ENCODE data around the gene BAIAP3.

Gene BAIAP3

DNA sequence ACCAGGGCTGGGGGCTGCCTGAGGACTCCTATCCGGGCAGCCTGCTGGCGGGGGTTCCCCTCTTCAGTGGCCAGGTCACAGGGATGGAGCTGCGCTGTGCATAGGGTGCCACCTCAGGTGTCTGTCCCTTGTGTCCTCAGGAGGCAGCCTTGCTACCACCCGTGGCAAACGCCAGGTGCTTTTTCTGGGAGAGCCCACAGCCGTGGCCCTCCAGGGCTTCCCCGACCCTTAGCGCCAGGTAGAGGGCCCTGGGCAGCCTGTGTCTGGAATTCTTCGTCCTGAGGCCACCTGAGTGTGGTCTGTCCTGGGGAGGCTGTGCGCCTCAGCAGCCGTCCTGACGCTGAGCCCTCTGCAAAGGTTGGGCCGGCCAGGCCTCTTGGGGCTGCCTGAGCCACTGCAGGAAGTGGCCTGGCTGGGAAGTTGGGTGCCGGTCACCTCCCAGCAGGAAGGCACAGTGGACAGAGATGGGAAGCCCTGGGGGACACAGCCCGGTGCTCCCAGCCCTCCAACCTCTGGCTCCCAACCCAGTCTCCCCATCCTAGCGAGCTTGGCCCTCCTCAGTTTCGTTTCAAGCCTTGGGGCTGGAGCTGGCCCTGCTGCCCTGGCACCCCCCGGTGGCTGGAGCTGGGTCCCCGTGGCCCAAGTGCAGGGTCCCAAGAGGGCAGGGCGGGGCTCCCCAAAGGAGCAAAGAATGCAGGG is 7.6 kb upstream of the BAIAP3 start:
- no peak overlapping the region for H3K4me3 ChIP-seq (ENCODE audit: low read depth in 1 of 2, low read length in 2 of 2)
- H2AFZ ChIP-seq (ENCODE audit: low read depth, low read length): no peak overlapping the region
- ATAC-seq (ENCODE audit: insufficient read depth, low read depth) (peak; percentile 32; the same call in 2 of the 3 replicates), DNase-seq (no peak)
- H4K20me1 ChIP-seq (ENCODE audit: insufficient read depth, low read length): peaks cover 48% of the 10 kb centered on the region
- H3K9me3 ChIP-seq (ENCODE audit: insufficient read depth, low read length, severe bottlenecking): no peaks in the 10 kb centered on the region
- H3K4me1 ChIP-seq (ENCODE audit: insufficient read depth, low read length): no peaks in the 10 kb centered on the region
- H3K4me2 ChIP-seq (ENCODE audit: insufficient read depth, low read length): no peak overlapping the region
- no peak overlapping the region for H3K27ac ChIP-seq (ENCODE audit: low read length)
- H3K36me3 ChIP-seq (ENCODE audit: insufficient read depth, low read length): peaks cover 45% of the 10 kb centered on the region
- no peaks in the 10 kb centered on the region for H3K27me3 ChIP-seq (ENCODE audit: insufficient read depth, low read length, poor library complexity)
- TF ChIP-seq EZH2 (IDR thresholded peaks at IDR 0.05; ENCODE audit: borderline replicate concordance, low read depth, low read length, severe bottlenecking) (no peak), CTCF (IDR thresholded peaks at IDR 0.05; ENCODE audit: borderline replicate concordance, extremely low read depth, low read length, poor library complexity, severe bottlenecking) (no peak)
- H3K79me2 ChIP-seq (ENCODE audit: insufficient read depth, low read length): peaks cover 3% of the 10 kb centered on the region; the same call in 1 of the 2 replicates
- H3K9ac ChIP-seq (ENCODE audit: low read depth, low read length): no peak overlapping the region

- Histone ChIP-seq H3K4me2 (ENCODE audit: insufficient read depth, low read length) (no peak overlapping the region), H3K36me3 (ENCODE audit: insufficient read depth, low read length) (peaks cover 40% of the 10 kb centered on the region), H3K27ac (ENCODE audit: low read length) (no peak overlapping the region), H3K9ac (ENCODE audit: low read depth, low read length) (no peak overlapping the region), H4K20me1 (ENCODE audit: insufficient read depth, low read length) (peaks cover 43% of the 10 kb centered on the region), H2AFZ (ENCODE audit: low read depth, low read length) (no peak overlapping the region), H3K4me3 (ENCODE audit: low read depth in 1 of 2, low read length in 2 of 2) (no peak overlapping the region), H3K79me2 (ENCODE audit: insufficient read depth, low read length) (peaks cover 3% of the 10 kb centered on the region; the same call in 1 of the 2 replicates), H3K9me3 (ENCODE audit: insufficient read depth, low read length, severe bottlenecking) (no peaks in the 10 kb centered on the region), H3K27me3 (ENCODE audit: insufficient read depth, low read length, poor library complexity) (no peaks in the 10 kb centered on the region), H3K4me1 (ENCODE audit: insufficient read depth, low read length) (no peaks in the 10 kb centered on the region)
- TF ChIP-seq CTCF (IDR thresholded peaks at IDR 0.05; ENCODE audit: borderline replicate concordance, extremely low read depth, low read length, poor library complexity, severe bottlenecking): no peak
- TF ChIP-seq EZH2 (IDR thresholded peaks at IDR 0.05; ENCODE audit: borderline replicate concordance, low read depth, low read length, severe bottlenecking): no peak
- no peak for DNase-seq
- ATAC-seq (ENCODE audit: insufficient read depth, low read depth): no peak
Observed at GRCh38 chr16:1326391-1326790, 7.1 kb upstream of the BAIAP3 start.

DNA sequence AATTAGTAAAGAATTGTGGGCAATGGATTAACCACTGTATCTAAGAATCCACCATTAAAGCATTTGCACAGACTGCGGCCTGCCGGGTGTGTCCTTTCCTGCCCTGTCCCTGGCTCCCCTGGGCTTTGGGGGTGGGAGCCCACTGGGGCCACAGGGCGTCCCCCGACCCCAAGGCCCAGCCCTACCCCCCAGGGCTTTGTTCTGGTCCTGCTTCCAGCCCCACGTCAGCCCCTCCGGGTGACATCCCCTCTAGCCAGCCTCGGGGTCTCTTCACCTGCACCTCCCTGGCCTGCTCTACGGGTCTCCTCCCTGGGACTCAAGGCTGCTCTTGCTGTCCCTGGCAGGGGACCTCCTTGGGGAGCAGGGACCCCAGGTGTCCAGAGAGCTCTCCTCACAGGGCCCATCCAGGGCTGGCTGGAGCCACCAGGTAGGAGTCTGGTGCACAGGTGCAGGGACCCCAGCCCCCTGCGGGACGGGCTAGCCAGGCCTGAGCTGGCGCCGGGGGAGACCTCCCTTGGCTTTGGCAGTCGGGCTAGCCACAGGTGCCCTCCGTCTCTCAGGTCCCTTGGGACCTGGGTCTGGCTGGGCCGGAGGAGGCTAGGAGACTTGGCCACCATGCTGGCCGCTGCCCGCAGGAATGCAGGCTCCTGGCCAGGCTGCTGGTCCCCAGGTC is 6.4 kb upstream of the BAIAP3 start:
- Histone ChIP-seq H3K4me1 (ENCODE audit: insufficient read depth, low read length) (peaks cover 4% of the 10 kb centered on the region; the same call in 1 of the 2 replicates), H3K27me3 (ENCODE audit: insufficient read depth, low read length, poor library complexity) (no peaks in the 10 kb centered on the region), H3K4me3 (ENCODE audit: low read depth in 1 of 2, low read length in 2 of 2) (no peak overlapping the region), H3K9ac (ENCODE audit: low read depth, low read length) (no peak overlapping the region), H2AFZ (ENCODE audit: low read depth, low read length) (no peak overlapping the region), H4K20me1 (ENCODE audit: insufficient read depth, low read length) (peaks cover 38% of the 10 kb centered on the region), H3K79me2 (ENCODE audit: insufficient read depth, low read length) (no peaks in the 10 kb centered on the region; the same call in 1 of the 2 replicates), H3K4me2 (ENCODE audit: insufficient read depth, low read length) (no peak overlapping the region), H3K36me3 (ENCODE audit: insufficient read depth, low read length) (peaks cover 33% of the 10 kb centered on the region), H3K27ac (ENCODE audit: low read length) (no peak overlapping the region), H3K9me3 (ENCODE audit: insufficient read depth, low read length, severe bottlenecking) (no peaks in the 10 kb centered on the region)
- ATAC-seq (ENCODE audit: insufficient read depth, low read depth): no peak
- no peak for DNase-seq
- TF ChIP-seq CTCF (IDR thresholded peaks at IDR 0.05; ENCODE audit: borderline replicate concordance, extremely low read depth, low read length, poor library complexity, severe bottlenecking): no peak
